ENCODE data around the gene RFX2.
A peak's percentile ranks its signal among the peaks of the same experiment; 100 is the strongest.

The RFX2 gene

DNA sequence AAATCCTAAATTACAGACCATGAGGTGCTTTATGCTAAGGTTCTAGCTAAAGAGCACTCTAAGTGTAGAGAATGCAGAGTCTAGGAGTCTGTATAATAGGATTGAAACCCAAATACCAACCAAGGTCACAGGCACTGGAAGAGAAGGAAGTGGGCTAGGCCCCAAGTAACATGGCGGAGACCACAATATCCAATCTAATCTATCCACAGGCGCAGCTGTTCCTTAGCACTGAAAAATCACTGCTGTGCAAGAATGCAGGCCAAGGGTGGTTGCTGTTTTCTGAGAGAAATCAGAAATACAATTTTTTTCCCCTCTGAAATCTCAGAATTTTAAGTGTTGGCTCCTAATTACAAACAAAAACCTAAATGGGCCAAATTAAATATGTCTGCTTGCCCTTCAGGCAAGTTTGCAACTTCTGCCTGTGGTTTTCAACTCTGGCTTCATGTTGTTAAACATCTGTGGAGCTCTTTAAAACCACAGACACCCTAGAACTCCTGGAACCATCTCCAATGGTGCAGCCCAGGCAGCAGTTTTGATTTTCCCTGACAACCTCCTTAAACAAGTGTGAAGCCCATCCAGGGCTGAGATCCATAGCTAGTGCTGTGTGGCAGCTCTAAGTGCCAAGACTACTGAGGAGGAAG, 138.5 kb downstream of the RFX2 start:
- CTCF ChIA-PET: interaction anchor here (1.1 to 7.7 kb wide), 5 partner anchors 13 to 168 kb away, joined by 3 to 66 read pairs (median 5); partner anchors contain the start of gene NRTN
- no peak for DNase-seq (ENCODE audit: extremely low spot score)
- TF ChIP-seq, protein P1, sequence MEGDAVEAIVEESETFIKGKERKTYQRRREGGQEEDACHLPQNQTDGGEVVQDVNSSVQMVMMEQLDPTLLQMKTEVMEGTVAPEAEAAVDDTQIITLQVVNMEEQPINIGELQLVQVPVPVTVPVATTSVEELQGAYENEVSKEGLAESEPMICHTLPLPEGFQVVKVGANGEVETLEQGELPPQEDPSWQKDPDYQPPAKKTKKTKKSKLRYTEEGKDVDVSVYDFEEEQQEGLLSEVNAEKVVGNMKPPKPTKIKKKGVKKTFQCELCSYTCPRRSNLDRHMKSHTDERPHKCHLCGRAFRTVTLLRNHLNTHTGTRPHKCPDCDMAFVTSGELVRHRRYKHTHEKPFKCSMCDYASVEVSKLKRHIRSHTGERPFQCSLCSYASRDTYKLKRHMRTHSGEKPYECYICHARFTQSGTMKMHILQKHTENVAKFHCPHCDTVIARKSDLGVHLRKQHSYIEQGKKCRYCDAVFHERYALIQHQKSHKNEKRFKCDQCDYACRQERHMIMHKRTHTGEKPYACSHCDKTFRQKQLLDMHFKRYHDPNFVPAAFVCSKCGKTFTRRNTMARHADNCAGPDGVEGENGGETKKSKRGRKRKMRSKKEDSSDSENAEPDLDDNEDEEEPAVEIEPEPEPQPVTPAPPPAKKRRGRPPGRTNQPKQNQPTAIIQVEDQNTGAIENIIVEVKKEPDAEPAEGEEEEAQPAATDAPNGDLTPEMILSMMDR (IDR thresholded peaks at IDR 0.05; ENCODE audit: control extremely low read depth, extremely low read depth, low read depth, missing control alignments): no peak
- POLR2A ChIA-PET: no interaction called here

DNA sequence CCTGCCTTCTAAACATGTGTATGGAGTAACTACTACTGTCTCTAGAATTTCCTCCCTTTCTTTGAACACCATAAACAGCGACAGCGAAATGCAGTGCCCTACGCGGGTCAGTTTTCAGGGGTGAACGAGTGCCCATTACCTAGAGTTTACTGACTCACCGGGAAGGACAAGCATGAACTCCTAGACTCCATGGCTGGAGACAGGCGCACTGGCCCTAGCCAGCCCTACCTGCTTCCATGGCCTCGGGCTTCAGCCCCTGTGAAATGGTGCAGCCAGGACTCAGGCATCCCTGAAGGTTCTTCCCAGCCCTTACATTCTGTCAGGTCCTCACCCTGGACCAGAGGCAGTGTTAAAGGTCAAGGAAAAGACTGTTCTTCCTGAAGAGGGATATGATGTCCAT, 140.8 kb downstream of the RFX2 start:
- TF ChIP-seq, protein P1 (IDR thresholded peaks at IDR 0.05; ENCODE audit: control extremely low read depth, extremely low read depth, low read depth, missing control alignments): no peak
- DNase-seq (ENCODE audit: extremely low spot score): no peak
- CTCF ChIA-PET: interaction anchor here (4.1 to 7.7 kb wide), 2 partner anchors 16 to 53 kb away, joined by 14 to 66 read pairs; no protein-coding TSS in a partner anchor
- POLR2A ChIA-PET: no interaction called here

DNA sequence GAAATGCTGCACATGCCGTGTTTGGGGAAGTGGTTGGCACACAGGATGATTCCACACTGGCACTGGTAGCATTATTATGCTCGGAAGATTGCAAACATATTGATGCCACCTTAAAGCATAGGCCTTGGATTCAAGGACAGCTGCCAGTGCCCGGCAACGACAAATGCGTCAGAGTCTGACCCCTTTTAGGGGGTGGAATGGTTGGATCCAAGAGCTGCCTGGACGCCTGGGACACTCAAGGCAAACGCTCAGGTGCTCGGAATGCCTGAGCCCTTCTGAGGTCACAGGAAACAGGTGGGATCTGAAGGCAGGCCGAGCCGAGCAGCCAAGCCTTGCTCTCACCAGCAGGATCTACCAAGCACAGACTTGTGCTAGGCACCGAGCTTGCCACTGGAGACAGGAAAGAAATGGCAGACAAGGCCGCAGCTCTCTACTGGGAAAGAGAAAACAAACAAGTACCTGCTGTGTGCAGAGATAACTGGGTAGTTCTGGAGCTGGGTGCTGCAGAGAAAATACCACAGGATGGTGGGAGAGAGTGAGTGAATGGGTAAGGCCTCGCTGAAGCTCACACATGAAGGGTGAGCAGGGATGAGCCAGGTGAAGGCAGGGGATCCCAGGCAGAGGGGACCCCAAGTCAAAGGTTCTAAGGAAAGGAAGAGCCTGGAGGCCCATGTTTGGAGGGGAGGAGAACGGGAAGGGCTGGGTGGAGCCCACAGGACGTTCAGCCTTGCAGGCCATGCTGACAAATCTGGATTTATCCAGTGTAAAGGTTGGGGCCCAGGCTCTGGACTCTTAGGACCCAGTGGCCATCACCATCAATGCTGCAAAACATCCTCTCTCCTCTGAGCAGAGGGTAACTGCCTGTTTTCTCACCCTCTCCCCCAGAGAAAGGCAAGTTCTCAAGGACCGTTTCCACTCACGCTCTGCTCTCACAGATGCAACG, 141.6 kb downstream of the RFX2 start:
- POLR2A ChIA-PET: interaction anchor here (0.5 to 1.2 kb wide), 2 partner anchors 8 to 788 kb away, joined by 3 read pairs; no protein-coding TSS in a partner anchor
- TF ChIP-seq, protein P1 (IDR thresholded peaks at IDR 0.05; ENCODE audit: control extremely low read depth, extremely low read depth, low read depth, missing control alignments): no peak
- CTCF ChIA-PET: interaction anchor here (0.7 to 7.7 kb wide), 20 partner anchors 9 to 179 kb away, joined by 3 to 88 read pairs (median 8); partner anchors contain the start of genes NDUFA11, RANBP3 and VMAC
- no peak for DNase-seq (ENCODE audit: extremely low spot score)

DNA sequence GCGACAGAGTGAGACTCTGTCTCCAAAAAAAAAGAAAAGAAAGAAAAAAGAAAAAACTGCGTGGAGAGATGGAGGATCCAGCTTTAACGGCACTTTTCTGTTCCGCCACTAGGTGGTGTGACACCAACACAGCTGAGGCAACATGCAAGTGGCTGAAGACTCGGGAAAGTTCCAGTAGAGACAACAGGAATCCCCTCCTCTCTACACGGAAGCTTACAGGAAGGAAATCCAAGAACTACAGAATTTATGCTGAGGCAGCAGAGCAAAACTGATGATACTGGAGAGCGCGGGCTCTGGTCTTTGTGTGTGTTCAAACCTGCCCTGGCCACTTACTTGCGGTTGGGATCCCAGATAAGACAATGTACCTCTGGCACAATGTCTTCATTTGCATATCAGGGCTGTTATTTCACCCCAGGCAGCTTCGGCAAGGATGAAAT, 142.3 kb downstream of the RFX2 start:
- ChIA-PET POLR2A (interaction anchor here (0.5 to 1.2 kb wide), 2 partner anchors 9 to 789 kb away, joined by 3 read pairs; no protein-coding TSS in a partner anchor), CTCF (interaction anchor here (0.7 to 7.7 kb wide), 23 partner anchors 10 to 178 kb away, joined by 3 to 88 read pairs (median 8); partner anchors contain the start of genes NDUFA11, RANBP3 and VMAC)
- TF ChIP-seq, protein P1 (IDR thresholded peaks at IDR 0.05; ENCODE audit: control extremely low read depth, extremely low read depth, low read depth, missing control alignments): peak; percentile 90
- DNase-seq (ENCODE audit: extremely low spot score): peak; percentile 77

DNA sequence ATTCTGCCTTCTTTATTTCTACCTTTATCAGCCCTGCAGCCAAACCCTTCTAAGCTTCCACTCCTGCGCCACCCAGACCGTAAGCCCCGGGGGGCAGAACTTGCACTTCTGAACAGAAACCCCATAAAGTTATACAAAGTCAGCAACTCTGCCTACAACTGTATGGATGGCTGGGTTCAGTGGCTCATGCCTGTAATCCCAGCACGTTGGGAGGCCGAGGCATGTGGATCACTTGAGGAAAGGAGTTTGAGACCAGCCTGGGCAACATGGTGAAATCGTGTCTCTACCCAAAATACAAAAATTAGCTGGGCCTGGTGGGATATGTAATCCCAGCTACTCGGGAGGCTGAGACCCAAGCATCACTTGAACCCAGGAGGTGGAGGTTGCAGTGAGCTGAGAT, 142.7 kb downstream of the RFX2 start:
- TF ChIP-seq, protein P1 (IDR thresholded peaks at IDR 0.05; ENCODE audit: control extremely low read depth, extremely low read depth, low read depth, missing control alignments): no peak
- no peak for DNase-seq (ENCODE audit: extremely low spot score)
- CTCF ChIA-PET: interaction anchor here (0.7 to 7.7 kb wide), 23 partner anchors 10 to 178 kb away, joined by 3 to 88 read pairs (median 8); partner anchors contain the start of genes NDUFA11, RANBP3 and VMAC
- POLR2A ChIA-PET: interaction anchor here (1.2 kb wide), 1 partner anchor 9 kb away, joined by 3 read pairs; no protein-coding TSS in a partner anchor

DNA sequence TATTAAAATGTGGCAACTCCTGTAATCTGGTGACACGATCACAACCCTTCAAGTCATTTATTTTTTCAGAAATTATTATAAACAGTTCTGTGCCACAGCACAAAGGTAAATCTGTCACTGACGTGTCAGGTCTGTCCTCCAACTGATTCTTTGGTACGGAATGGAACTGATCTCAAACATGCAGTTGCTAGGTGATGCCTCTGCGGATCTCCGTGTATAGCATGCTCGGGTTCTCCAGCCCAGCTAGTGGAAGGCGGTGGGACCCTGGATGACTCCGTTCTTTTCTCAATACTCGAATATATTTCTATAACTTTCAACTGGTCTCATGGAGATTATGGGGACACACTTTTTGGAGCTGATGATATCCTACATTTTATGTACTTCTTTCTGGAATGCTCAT, 143.4 kb downstream of the RFX2 start:
- TF ChIP-seq, protein P1 (IDR thresholded peaks at IDR 0.05; ENCODE audit: control extremely low read depth, extremely low read depth, low read depth, missing control alignments): no peak
- CTCF ChIA-PET: interaction anchor here (1.0 to 7.7 kb wide), 12 partner anchors 11 to 163 kb away, joined by 3 to 88 read pairs (median 10); partner anchors contain the start of genes NDUFA11, RANBP3 and VMAC
- no peak for DNase-seq (ENCODE audit: extremely low spot score)
- POLR2A ChIA-PET: no interaction called here

Measured in GM10248 (cell line).